ENCODE data around the gene ACOT12.
"Not testable (repeated sequence)": the region's sequence is repeated elsewhere in the genome, so short reads cannot be mapped to it uniquely, and the experiment has no call there.

The ACOT12 gene

DNA sequence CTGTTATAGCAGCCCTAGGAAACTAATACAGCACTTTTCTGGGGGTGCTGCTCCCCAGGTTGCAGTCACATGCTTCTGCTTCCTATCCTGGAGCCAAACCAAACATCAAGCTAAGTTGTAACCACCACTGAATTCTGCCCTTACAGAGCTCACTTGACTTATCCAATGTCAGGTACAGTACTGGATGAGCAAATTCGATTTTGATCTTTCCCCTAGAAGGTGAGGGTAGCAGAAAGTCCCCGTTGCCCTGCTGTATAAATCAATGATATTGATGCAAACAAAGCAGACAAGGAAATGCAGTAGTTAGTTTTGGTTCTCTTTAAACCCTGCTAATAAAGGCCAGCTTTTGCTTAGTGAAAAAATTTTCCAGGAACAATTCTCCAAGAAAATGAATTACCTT is 56.1 kb downstream of the ACOT12 start:
- DNase-seq (ENCODE audit: low read depth) = no peak

GRCh38 chr5:81336556-81336955 is 57.4 kb downstream of the ACOT12 start:
- DNase-seq (ENCODE audit: low read depth) = no peak

GRCh38 chr5:81335946-81336345 is 58.0 kb downstream of the ACOT12 start:
- DNase-seq (ENCODE audit: low read depth) = no peak

DNA sequence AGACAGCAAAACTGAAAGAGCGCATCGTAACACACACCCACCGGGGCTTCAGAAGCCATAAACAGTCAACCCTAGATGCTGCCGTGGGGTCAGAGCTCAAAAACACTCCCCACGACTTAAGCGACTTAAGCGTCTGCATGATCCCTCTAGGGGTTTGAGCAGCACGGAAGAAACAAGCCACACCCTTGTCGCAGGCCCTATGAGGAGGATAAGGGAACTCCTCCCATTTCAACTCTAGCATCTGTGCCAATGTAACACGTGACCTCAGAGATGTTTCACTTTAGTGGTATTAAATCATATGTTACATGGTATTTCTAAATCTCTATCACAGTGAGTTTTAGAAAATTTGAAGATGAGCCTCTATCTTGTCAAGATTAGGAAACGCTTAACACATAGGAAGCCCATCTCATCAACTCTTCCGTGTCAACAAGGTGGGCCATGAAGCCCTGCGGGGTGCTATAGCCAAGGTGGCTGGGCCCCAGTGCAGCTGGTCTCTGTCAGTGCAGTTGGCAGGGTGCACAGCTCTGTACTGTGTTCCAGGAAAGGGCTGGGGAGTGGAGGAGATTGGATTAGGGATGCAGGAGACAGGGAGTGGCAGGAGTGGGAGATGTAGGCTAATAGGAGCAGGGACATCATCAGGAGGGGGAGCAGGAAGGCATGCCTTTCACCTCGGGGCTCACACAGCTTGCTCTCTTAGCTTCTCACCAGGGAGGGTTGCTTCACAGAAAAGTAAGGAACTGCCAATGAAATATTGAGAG is 59.5 kb downstream of the ACOT12 start:
- DNase-seq (ENCODE audit: low read depth) = no peak

DNA sequence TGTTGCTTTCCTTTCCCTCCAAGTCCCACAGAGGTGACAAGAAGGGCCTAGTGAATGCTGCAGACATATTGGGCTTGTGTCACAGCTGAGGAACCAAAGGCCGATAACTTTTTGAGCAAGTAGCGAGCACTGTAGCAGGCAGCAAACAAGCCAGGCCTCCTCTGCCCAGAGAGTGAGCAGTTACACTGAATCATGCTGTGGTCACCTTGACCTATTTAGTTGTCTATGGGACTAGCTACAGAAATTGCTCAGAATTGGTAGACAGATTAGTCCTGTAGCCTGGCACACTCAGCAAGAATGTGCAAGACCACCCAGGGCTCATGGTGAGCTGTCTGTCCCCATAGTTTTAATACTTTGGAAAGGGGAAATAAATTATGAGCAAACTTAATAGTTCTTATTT is 67.4 kb downstream of the ACOT12 start:
- no peak for DNase-seq (ENCODE audit: low read depth)

DNA sequence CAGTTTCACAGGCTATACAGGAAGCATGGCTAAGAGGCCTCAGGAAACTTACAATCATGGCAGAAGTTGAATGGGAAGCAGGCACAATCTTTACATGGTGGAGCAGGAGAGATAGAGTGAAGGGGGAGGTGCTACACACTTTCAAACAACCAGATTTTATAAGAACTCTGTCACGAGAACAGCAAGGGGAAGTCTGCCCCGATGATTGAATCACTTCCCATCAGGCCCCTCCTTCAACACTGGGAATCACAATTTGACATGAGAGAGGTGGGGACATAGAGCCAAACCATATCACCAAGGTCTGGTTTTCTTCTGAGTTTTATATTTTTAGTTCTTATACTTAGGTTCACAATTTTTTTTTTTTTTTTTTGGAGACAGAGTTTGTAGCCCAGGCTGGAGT is 76.4 kb downstream of the ACOT12 start:
- DNase-seq (ENCODE audit: low read depth) = no peak

DNA sequence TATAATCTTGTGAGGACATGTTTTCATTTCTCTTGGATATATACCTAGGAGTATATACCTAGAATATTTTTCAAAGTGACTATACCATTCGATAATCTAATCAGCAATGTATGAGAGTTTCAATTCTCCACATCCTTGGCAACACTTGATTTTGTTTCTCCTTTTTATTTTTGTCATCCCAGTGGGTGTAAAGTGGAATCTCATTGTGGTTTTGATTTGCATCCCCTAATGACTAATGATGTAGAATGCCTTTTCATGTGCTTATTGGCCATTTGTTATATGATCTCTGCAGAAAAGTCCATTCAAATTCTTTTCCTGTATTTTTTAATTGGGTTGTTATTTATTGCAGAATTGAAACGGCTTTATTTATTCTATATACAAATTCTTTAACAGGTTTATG is 77.4 kb downstream of the ACOT12 start:
- no peak for DNase-seq (ENCODE audit: low read depth)

- no peak for DNase-seq (ENCODE audit: low read depth)
Measured at GRCh38 chr5:81315830-81316229, 78.1 kb downstream of the ACOT12 start.

GRCh38 chr5:81315336-81315735 is 78.6 kb downstream of the ACOT12 start:
- no peak for DNase-seq (ENCODE audit: low read depth)

DNA sequence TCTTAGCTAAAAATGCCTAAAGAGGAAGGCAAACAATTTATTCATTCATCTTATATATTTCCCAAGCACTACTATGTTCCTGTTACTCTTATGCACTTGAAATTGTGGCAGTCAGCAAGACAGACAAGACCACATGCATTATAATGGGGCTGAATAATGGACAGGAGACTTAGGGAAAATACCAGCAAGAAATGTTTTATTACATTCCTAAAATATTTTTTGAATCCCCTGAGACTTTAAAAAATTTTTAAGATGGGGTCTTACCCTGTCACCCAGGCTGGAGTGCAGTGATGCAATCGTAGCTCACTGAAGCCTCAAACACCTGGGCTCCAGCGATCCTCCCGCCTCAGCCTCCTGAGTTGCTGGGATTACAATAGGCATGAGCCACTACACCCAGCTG is 79.4 kb downstream of the ACOT12 start:
- DNase-seq (ENCODE audit: low read depth) = no peak

GRCh38 chr5:81313686-81314085 is 80.2 kb downstream of the ACOT12 start:
- no peak for DNase-seq (ENCODE audit: low read depth)

DNA sequence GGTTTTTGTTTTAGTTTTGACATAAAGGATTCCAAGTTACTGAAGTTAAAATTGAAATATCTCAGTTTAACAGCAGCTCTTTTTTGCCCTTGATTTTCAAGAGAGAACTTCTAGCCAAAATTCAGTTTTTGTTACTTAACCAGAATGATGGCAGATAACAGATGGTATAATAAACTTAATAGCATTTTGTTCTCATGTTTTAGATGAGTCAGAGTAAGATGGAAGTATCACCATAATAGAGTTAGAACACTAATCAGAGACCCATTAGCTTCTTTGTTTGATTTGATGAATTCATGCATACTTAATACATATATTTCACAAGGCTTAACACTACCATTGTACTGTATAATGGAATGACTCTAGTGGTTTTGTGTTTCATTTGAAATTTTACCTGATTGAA is 80.7 kb downstream of the ACOT12 start:
- no peak for DNase-seq (ENCODE audit: low read depth)

DNA sequence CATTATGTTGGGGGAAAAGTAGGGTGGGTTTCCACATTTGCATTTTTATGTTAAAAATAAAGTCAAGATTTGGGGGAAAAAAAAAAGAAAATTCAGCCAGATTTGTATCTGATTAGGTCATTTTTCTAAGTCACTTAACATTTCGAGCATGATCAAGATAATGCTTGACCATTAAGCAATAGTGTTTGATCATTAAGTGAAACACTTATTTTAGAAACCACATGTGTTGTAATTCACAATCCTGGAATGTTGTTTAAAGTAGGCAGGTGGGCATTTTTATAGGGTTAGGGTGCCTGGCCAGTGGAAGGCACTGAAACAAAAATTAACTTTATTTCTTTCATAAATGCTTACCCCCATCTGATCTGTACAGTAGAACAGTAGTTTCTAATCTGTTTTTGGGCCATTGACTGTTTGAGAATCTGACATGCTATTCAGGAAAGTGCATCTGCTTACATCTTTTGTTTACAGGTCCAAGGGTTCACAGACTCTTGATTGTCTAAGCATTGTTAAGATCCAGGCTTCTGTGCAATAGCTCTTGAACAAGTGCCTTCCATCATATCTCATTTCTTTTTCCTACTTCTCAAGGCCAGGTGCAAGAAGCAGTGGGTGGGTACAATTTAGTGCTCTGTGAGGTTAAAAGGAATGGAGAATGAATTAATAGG is 83.4 kb downstream of the ACOT12 start:
- DNase-seq (ENCODE audit: low read depth) = no peak

GRCh38 chr5:81308836-81309235 is 85.1 kb downstream of the ACOT12 start:
- no peak for DNase-seq (ENCODE audit: low read depth)

DNA sequence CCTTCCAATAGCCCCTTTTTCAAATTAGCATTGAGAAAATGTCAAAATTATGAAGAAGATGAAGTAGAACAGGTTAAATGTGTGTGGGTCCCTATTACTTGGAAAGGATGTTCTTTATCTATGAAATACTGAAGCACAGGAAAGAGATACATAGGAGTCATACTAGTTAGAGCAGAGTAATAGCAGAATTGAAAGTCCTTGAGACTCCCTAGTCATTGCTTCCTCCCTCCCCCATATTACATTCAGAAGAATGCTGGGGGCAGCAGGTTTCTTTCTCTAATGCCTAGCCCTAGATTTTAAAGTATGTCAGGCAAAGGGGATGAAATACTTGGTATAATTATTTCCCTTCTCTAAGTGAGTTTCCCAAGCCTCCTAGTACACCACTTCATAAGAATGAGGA is 88.1 kb downstream of the ACOT12 start:
- no peak for DNase-seq (ENCODE audit: low read depth)

- no peak for DNase-seq (ENCODE audit: low read depth)
Measured at GRCh38 chr5:81303563-81303962, 90.4 kb downstream of the ACOT12 start.

- no peak for DNase-seq (ENCODE audit: low read depth)
Measured at GRCh38 chr5:81302596-81302995, 91.3 kb downstream of the ACOT12 start.

- peak; percentile 66 for DNase-seq (ENCODE audit: low read depth)
Measured at GRCh38 chr5:81301271-81302015, 92.5 kb downstream of the ACOT12 start, which contains the start of gene ZCCHC9. Gene ZCCHC9 (plus strand): TSS chr5:81301587. CDS start chr5:81304758, 3,171 bp downstream.

DNA sequence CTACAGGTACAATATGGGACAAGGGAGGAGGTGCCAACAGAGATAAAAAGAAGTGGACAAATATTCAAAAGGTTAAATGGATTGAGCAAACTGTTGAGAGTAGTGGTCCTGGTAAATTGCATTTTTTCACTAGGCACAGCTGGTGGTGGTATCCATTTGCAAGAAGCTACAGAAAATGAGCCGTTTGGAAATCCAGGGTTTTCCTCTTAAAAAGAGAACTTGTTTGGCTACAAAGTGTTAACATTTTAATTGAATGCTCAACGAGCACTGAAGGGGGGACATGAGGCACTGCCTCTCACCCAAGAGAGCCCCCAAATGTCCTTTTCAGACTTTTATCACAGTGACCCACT is 93.0 kb downstream of the ACOT12 start:
- no peak for DNase-seq (ENCODE audit: low read depth)

GRCh38 chr5:81297531-81297930 is 96.4 kb downstream of the ACOT12 start:
- no peak for DNase-seq (ENCODE audit: low read depth)

DNA sequence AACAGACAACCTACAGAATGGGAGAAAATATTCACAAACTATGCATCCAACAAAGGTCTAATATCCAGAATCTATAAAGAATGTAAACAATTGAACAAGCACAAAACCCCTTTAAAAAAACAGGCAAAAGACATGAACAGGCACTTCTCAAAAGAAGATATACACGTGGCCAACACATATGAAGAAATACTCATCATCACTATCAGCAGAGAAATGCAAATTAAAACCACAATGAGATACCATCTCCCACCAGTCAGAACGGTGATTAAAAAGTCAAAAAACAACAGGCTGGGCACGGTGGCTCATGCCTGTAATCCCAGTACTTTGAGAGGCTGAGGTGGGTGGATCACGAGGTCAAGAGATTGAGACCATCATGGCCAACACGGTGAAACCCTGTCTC is 99.9 kb downstream of the ACOT12 start:
- not testable (repeated sequence) for DNase-seq (ENCODE audit: low read depth)

DNA sequence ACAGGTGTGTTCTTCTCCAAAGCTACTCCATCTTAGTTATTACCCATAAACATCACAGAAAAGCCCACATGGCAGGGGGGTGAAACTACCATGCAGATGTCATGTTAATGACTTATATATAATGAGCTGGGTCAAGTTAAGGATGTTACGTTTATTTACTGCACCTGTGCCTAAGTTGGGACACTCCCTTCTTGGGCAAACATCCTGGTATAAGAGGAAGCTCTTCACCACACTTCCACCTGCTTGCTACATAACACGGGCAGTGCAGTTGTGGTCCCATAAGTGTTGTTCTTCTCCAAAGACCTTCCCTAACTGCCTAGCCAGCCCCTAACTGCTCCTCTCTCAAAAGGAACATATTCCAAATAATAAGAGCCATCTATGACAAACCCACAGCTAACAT is 101.8 kb downstream of the ACOT12 start:
- DNase-seq (ENCODE audit: low read depth) = no peak

DNA sequence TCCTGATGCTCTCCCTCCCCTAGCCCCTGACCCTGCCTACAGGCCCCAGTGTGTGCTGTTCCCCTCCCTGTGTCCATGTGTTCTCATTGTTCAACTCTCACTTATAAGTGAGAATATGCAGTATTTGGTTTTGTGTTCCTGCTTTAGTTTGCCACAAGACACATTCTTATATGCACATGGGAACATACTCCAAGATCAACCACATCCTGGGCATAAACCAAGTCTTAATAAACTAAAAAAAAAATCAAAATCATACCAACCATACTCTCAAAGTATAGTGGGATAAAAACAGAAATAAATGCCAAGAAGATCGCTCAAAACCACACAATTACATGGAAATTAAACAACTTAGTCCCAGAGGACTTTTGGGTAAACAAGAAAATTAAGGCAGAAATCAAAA is 103.8 kb downstream of the ACOT12 start:
- DNase-seq (ENCODE audit: low read depth) = no peak

All from HS-27A (cell line).